ENCODE results near the gene SLC40A1.
"Not testable (repeated sequence)": the region's sequence is repeated elsewhere in the genome, so short reads cannot be mapped to it uniquely, and the experiment has no call there.

SLC40A1 gene

DNA sequence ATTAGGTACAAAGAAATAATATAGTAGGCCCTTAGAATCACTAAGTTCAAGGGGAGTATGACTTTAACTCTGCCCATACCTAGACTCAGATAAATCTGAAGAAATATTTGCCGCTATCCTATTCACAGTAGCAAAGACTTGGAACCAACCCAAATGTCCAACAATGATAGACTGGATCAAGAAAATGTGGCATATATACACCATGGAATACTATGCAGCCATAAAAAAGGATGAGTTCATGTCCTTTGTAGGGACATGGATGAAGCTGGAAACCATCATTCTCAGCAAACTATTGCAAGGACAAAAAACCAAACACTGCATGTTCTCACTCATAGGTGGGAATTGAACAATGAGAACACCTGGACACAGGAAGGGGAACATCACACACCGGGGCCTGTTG is 21.1 kb upstream of the SLC40A1 start:
- DNase-seq (ENCODE audit: low read depth, low spot score), result not testable (repeated sequence)

DNA sequence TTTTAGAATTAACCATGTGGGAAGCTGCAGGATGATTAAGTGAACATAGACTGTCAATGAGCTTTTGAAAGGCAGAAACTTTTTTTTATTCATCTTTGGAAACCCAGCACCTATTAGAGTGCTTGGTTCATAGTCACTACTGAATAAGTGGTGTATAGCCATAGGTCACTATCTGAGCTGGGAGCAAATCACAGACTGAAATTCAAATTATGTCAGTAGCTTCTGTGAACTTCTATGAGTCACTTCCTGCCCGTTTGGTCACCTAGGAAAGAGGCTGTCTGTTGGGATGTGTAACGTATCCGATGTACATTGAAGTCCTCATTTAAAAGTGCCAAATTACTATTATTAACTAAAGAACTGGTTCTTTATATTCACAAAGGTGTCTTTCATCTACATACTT is 20.5 kb upstream of the SLC40A1 start:
- H3K27ac ChIP-seq, result peak overlapping the region; percentile 15
- no peak for DNase-seq (ENCODE audit: low read depth, low spot score)

More for the DNA sequence above, 21.1 kb upstream of the SLC40A1 start:
- H3K27ac ChIP-seq, result peak overlapping the region; percentile 15

DNA sequence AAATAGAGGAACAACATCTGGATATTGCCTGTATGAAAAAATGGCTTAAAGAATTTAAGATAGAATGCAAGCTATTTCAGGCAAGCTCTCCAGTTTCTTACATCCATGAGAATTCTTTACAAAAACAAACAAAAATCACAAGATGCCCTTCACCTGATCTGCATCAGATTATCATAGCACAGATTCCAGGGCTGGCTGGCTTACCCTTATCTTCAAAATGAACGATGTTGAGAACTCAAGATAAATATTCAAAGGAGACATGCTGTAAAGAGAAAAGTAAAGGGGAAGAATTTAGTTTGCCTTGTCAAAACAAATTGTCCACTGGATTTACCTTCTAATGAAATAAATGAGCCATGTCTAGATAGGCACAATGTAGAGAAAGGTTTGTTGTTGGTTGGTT is 18.7 kb upstream of the SLC40A1 start:
- H3K27ac ChIP-seq, result no peak overlapping the region
- no peak for DNase-seq (ENCODE audit: low read depth, low spot score)

DNA sequence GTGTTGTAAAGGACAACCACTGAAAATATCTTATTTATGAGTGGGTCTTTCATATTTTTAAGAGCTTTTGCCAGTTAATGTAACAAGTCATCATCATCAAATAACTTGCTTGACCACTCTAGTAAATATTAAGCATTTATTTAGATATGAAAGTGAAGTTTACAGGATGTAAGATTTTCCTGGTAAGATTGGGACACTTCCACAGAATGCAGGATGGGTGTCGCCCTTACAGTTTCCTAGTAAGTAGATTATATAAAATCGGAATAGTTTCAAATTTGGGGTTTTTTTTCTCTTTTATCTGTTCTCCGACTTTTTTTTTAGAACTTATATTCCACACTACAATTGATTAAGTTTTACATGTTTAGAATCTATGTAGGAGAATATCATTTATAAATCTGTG is 14.8 kb upstream of the SLC40A1 start:
- H3K27ac ChIP-seq, result no peak overlapping the region
- no peak for DNase-seq (ENCODE audit: low read depth, low spot score)

DNA sequence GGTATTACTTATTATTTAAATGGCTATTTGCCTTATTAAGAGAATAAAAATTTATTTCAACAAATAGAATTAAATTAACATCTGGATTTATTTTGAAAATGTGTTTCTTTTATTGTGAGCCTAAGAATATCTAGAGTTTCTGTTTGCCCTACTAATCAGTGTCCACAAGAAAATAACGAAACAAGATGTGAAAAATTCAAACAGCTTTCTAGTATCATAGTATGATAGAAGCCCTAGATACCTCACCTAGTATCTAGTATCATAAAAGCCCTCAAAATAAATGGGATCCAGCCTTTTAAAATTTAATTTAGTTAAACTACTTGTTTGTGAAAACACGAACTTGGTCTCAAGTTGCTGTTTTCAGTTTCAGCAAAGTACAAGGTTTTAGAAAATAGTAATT is 13.7 kb upstream of the SLC40A1 start:
- DNase-seq (ENCODE audit: low read depth, low spot score), result no peak
- H3K27ac ChIP-seq, result no peak overlapping the region

DNA sequence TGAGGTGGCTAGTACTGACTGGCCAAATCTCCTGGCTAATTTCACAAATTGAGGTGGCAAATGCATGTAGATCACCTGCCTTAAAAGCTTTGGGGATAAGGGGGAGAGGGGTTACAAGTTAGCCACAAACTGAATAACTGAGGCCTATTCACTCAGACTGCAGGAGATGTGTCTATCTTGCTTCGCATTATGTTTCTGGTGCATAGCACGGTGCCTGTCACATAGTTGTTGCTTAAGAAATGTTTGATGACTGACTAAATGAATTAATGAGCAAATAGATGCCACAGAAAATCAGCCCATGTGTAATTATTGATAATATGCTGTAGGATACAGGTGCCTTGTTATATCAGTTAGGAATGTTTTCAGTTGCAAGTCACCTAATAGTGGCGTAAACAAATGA is 12.5 kb upstream of the SLC40A1 start:
- H3K27ac ChIP-seq, result no peak overlapping the region
- DNase-seq (ENCODE audit: low read depth, low spot score), result no peak

DNA sequence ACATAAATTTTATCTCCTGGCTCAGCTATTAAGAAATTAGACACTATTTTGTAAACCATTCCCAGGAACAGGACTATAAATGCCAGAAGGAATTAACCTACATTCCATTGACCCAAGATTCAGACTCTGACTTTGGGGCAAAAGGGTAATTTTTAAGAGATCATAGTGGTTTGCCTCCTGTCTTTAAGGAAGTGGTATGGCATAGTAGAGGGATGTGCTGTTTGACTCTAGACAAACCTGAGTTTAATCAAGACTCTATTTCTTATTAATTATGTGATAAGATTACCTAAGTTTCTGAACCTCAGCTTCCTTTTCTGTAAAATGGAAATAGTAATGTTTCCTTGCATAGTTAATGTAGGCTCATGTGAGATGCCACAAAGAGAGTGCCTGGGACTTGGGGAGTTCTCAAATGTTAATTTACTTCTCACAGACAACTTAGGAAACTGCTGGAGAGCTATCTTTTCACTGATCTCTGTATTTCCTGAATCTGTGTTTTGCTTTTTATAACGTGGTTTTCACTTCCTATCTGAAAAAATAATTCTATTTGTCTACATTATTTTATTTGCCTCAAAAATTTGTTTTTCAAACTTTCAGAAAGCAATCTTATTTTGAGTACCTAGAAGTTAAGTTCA is 11.9 kb upstream of the SLC40A1 start:
- no peak for DNase-seq (ENCODE audit: low read depth, low spot score)
- H3K27ac ChIP-seq, result no peak overlapping the region

DNA sequence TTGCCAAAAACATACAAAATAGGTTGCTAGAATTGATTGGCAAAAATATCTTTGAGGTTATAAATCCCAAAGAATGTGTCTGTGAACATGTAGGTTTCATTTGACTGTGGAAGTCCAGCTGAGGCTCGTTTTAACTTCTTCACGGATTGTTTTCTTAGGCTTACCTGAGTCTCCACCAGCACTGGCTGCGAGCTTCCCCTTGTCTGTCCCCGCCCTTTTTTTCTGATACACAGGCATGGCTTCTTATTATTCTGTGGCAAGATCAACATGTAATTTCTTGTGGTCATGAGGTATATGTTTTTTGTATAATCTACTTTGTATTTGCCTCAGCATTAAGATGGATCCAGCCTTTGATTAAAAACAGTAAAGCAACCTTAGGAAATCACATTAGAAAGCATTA is 7.2 kb upstream of the SLC40A1 start:
- no peak overlapping the region for H3K27ac ChIP-seq
- no peak for DNase-seq (ENCODE audit: low read depth, low spot score)

DNA sequence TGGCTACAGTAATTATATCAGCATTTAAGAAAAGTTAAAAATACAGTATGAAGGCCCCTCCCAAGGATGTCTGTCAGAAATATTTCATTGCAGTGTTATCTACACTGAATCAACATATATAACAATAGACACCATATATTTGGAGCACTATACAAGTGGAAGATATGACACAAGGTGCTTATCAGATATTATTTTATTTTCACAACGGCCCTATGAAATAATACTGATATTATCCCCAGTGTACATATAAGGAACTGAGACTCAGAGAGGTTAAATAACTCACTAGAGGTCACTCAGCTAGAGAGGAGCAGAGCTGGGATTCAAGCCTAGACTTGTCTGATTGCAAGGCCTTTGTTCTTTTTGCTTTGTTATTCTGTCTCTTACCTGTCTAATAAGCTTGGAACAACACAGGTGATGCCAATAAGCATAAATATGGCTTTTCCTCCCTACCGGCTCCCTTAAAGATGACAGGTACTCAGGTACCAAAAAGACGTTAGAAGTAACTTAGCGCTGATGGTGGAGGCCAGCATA is 4.7 kb upstream of the SLC40A1 start:
- no peak overlapping the region for H3K27ac ChIP-seq
- peak; percentile 20 for DNase-seq (ENCODE audit: low read depth, low spot score)

DNA sequence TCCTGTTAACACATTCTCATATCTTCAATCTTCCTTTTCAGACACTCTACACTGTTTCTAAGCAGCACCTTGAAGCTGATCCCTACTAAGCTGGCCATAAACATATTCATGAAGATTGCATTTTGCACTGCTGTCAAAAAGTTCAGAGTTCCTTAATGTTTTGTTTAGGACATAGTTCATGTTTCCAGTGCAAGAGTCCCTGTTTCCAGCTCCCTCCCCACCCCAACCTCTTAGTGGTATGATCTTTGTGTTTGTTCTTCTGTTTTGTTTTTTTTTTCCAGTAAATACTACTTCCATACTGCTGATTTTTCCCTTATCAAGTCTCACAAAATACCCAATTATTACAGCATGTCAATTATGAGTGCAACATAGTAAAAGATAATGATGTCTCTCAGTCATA is 4.1 kb upstream of the SLC40A1 start:
- DNase-seq (ENCODE audit: low read depth, low spot score), result no peak
- H3K27ac ChIP-seq, result no peak overlapping the region

DNA sequence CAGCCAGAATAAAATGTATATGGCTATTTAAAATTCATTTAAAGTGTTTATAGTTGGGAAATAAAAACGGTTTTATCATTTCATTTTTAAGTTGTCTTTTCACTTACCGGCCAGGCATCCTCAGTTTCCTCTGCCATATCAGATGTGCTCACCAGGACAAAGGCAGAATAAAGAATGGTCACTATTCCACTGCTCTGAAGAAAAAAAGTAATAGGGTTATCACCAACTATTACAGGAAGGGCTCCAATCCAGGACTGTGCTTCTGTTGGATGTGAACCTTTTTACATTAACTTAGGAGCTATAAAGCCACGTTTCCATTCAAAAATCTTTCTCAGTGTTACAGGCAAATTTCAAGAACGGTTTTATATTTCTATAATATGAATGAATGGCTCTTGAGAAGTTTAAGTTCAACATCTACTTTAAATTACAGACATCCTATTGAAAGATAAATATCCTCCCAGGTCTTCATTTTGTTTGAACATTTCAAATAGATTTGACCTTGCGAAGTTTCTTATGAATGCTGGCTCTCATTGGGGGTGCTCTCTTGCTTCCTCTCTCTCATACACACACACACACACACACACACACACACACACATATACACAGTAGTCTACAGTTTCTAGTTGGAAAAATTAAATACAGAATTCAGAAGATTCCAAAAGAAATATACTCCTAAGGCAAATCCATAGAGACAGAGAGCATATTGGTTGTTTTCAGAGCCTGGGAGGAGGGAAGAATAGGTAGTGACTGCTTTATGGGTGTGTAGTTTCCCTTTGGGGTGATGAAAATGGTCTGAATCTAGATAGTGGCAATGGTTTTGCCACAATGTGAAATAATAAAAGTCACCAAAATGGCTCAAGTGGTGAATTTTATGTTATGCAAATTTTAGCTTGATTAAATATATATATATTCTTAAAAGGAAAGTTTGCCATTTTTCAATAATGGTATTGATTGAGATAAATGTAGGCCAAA is 2.9 kb upstream of the SLC40A1 start:
- no peak for DNase-seq (ENCODE audit: low read depth, low spot score)
- no peak overlapping the region for H3K27ac ChIP-seq

DNA sequence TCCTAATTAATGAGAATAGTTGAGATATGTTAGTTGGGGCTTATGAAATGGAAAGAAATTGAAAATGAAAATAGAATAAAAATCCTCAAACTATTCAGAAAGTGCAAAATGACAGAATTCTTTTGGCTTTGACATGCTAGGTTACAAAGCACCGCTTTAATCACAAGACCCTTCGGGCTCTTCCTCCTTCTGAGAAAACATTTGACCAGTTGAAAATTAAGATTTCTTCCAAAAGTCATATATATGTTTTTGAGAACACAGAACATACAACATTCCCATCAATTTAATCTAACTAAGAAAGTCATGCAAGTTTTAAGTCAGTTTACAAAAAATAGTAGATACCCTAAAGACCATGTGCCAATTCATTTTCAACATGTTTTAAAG is 2.2 kb upstream of the SLC40A1 start:
- DNase-seq (ENCODE audit: low read depth, low spot score), result no peak
- H3K27ac ChIP-seq, result no peak overlapping the region

DNA sequence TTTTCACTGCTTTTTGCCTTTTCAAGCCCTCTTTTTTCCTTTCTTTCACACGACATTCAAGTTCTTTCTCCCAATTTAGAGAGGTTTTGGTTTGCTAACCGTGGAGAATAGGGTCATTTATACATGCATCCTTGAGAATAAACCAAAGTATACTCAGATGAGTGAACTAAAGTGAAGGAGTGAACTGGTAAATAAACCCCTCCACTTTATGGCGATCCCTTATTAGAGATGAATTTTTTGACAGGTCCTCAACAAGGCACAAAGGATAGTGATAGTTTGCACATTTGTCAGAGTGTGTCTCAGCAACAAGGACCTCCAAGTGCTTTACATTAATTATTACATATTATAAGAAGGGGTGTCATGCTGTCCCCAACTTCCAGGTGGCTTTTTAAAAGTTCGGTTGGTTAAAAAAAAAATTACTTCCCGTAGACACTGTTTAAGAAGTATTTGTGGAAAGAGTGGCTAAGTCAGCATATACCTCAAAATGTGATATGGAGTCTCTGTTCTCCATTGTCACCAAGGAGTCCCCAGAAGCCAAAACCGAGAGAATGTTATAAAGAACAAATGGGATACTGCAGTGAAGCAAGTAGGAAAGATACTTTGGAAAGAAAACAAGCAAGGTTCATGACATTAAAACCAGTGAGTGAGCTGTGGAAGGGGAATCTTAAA is 1.7 kb upstream of the SLC40A1 start:
- no peak for DNase-seq (ENCODE audit: low read depth, low spot score)
- no peak overlapping the region for H3K27ac ChIP-seq

DNA sequence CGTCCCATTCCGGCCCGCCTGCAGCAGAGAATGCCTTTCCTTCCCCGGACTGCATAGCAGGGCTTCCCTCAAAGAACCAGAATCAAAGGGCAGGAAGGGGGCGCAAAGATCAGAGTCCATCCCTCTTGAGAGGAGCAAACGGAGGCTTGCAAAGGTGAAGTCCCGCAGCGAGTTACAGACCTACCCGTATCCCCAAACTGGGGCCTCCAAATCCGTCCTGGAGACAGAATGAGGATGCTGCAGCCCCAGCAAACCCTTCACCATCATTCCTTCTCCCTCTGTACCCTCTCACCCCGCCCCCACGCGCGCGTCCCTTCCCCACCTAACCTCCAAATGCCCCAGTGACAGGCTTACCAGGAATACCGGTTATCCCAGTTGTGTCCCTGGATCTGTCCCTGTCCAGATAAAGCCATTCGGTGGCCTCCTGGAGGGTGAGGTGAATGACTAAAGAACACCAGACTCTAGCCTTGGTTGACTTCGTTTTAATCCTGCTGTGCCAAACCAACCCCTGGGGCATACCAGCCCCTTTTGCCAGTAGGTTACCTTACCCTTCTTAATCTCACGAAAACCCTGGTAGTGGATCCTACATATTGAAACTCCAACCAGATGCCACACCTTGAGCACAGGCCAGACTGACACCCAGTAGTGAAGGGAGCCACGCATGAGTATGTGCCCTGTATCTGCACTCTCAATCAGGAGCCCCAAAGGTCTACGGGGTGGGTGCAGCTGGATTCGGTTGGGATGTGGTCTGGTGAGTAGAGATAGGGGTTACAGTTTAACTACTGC is 961 bp upstream of the SLC40A1 start:
- DNase-seq (ENCODE audit: low read depth, low spot score), result no peak
- no peak overlapping the region for H3K27ac ChIP-seq

DNA sequence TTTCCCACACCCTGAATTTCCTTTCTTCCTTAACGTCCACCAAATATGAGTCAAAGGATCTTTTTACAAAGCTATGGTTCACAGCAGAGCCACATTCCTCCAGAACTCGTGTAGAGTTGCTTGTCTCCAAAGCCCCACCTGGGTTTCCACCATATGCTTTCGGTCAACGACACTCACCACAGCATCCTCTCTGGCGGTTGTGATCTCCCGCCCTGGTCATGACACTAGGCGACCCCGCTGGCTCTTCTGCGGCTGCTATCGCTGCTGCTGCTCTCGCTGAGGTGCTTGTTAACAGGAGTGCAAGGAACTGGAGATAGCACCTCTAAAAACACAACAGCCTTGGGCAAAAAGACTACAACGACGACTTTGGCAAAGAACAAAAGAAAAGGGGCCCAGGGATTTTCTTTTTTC is 340 bp downstream of the SLC40A1 start:
- DNase-seq (ENCODE audit: low read depth, low spot score), result no peak
- H3K27ac ChIP-seq, result no peak overlapping the region

DNA sequence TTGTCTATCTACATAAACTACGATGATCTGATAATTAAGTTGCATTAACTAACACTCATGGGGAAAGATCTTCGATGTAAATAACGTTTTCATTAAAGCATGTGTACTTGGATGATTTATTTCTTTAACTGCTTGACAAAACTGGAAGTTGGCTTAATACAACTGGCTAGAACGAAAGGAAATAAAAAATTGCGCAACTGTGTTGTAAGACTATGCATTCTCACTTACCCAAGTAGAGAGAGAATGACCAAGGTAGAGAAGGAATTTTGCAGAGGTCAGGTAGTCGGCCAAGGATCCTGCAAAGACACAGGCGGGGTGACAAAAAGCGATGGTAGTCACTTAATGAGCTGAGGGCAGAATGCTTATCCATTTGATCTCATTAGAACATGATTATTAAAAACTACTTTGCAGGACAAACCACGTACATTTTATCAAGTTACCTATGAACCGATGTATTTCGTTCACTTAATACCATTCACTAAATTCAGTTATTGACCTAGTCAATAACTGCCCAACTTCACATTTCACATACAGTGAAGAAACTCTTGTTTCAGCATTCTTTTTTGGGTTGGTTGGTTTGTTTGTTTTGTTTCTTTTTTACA is 900 bp downstream of the SLC40A1 start:
- no peak for DNase-seq (ENCODE audit: low read depth, low spot score)
- no peak overlapping the region for H3K27ac ChIP-seq

DNA sequence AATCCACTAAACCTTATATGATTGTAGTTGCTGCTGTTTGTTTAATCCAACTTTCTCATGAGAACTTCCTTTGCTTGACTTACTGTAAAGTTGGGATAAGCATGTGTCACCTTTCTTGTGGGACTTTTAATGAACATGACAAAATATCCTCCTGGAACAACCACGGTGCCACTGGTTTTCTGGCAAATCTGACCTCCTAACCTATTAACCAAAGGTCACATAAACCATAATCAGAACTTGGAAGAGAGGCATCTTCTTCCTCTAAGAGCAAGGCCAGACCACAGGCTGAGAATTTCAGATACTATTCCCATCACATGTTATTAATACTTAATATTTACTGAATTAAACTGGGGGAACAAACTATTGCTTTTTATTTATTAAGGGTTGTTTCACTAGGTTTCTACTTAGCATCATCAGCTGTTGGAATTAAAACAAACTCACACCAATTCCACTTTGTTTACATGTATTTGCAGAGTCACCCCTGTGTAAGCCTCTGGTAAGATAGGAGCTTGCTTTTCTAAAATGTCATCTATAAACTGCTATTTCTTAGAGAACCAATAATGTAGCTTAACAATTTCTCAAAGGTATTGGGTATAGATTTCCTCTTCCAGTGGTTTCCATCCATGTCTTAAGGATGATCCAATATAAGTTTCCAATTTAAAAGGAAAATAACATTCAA is 2.2 kb downstream of the SLC40A1 start:
- DNase-seq (ENCODE audit: low read depth, low spot score), result no peak
- no peak overlapping the region for H3K27ac ChIP-seq

DNA sequence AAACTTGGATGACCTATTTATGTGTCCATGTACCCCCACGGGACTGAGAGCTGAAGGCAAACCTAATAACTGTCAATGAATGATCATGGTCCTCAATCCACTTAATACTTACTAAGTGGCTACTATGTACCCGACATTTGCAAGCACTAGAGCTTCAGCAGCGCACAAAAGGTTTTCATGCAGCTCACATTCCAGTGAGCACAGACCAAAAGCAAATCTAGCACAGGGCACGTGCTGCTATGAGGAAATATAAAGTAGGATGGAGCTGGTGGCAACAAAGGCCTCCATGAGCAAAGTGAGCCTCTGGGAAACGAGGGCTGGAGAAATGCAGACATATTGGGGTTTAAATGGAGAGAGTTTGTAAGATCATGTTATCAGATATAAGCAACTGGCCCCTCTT is 3.5 kb downstream of the SLC40A1 start:
- DNase-seq (ENCODE audit: low read depth, low spot score), result no peak
- no peak overlapping the region for H3K27ac ChIP-seq

DNA sequence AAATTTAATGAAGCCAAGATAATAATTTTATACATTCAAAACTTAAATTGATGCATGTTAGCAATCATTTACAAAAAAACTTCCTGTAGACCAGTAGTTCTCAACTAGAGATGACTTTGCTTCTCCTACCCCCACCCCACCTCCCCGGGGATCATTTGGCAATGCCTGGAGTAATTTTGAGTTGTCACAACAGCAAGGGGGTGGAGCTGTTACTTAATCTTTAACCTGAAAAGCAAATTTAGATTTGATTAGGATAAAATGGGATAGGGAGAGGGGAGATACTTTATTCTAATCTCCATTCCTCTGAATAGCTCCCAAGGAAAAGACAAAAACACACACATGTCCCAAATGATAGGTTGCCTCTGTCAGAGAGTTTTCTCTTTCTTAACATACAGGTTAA is 4.2 kb downstream of the SLC40A1 start:
- H3K27ac ChIP-seq, result no peak overlapping the region
- no peak for DNase-seq (ENCODE audit: low read depth, low spot score)

Measured in epithelial cell of prostate (primary cell).